Panc1 (cell line): ENCODE measurements around the gene WAPL. TPM values are rescaled to one million over a fixed set of nuclear protein-coding genes. Genes with fewer than 3 reads are reported as not detected.

Experiments used
- ATAC-seq: fragments of 200-7000 bp; cut with Tn5 transposase; 2 replicates; pipeline ENCODE4 v1.9.1; 2020; ENCODE audit warnings: mild to moderate bottlenecking, moderate library complexity
- BruUV-seq: library from RNA; stranded (reverse); fragments of 400-500 nt; replicated peaks from 2 replicates; lab custom pipeline; 2021; lab: Mats Ljungman, UMichigan
- CTCF ChIA-PET: fragments of 300-600 bp; sonication (Branson Sonifier 250); formaldehyde crosslinking; loops from one replicate; lab custom pipeline; 2022; ENCODE audit warnings: antibody characterized with exemption; lab: Charles Lee
- POLR2A ChIA-PET: fragments of 300-600 bp; sonication (Branson Sonifier 250); formaldehyde crosslinking; loops from one replicate; lab custom pipeline; 2022; ENCODE audit warnings: antibody characterized with exemption; lab: Charles Lee
- DNase-seq: peaks from one replicate; pipeline ENCODE4 v3.0.0-alpha.2; 2010; ENCODE audit warnings: low read depth, low spot score
- H3K27ac ChIP-seq: 2 replicates; pipeline ENCODE4 v1.5.1; 2011; ENCODE audit warnings: mild to moderate bottlenecking, low read length, inconsistent platforms
- H3K27me3 ChIP-seq: fragments of 200-500 bp; sonication (Bioruptor generic); 2 replicates; pipeline ENCODE4 v1.6.0; 2014; ENCODE audit warnings: low read length, inconsistent platforms; ENCODE audit not compliant: control insufficient read depth, insufficient read depth
- H3K36me3 ChIP-seq: fragments of 200-500 bp; sonication (Bioruptor generic); 2 replicates; pipeline ENCODE4 v1.5.1; 2014; ENCODE audit warnings: inconsistent platforms, mild to moderate bottlenecking, low read length, moderate library complexity; ENCODE audit not compliant: control insufficient read depth, insufficient read depth
- H3K4me1 ChIP-seq: 2 replicates; pipeline ENCODE4 v1.5.1; 2011; ENCODE audit warnings: inconsistent platforms, mild to moderate bottlenecking, low read length, moderate library complexity; ENCODE audit not compliant: control insufficient read depth, insufficient read depth
- H3K4me3 ChIP-seq, 2 experiments: 2 replicates each; pipeline ENCODE4 v1.5.1; 2011 to 2012; ENCODE audit warnings: low read depth in 2 of 2, low read length in 2 of 2, mild to moderate bottlenecking in 2 of 2, inconsistent platforms in 1 of 2, moderate library complexity in 1 of 2
- H3K9me3 ChIP-seq: fragments of 200-500 bp; sonication (Bioruptor generic); 2 replicates; pipeline ENCODE4 v1.5.1; 2014; ENCODE audit warnings: low read depth, mild to moderate bottlenecking, inconsistent platforms, low read length, moderate library complexity; ENCODE audit not compliant: control insufficient read depth, insufficient read depth
- POLR2AphosphoS5 ChIP-seq: IDR thresholded peaks from 2 replicates; pipeline ENCODE4 v1.6.1; 2012; ENCODE audit warnings: mild to moderate bottlenecking, low read depth, low read length, moderate library complexity
- SIN3A ChIP-seq: IDR thresholded peaks from 2 replicates; pipeline ENCODE4 v1.6.1; 2012; ENCODE audit warnings: low read depth, mild to moderate bottlenecking, low read length, moderate library complexity, borderline replicate concordance; ENCODE audit not compliant: insufficient read depth
- TCF7L2 ChIP-seq: IDR thresholded peaks from 2 replicates; pipeline ENCODE4 v1.6.1; 2011; ENCODE audit warnings: mild to moderate bottlenecking, low read depth, low read length, inconsistent platforms
- in situ Hi-C: cut with HindIII; loops from 2 replicates; pipeline ENCODE4 v1.10.0; 2016; ENCODE audit warnings: low sequenced_read_pairs, low pct_unique_long_range_greater_than_20kb
- intact Hi-C: fragments of 100-400 bp; cut with micrococcal nuclease; formaldehyde crosslinking; loops from one replicate; pipeline ENCODE4 v1.10.0; 2022; ENCODE audit not compliant: unreplicated experiment
- total RNA-seq: library from RNA; stranded (reverse); gene quantifications from one replicate; pipeline ENCODE4 v1.2.1, GENCODE V29; 2021; ENCODE audit not compliant: unreplicated experiment
- TF ChIP-seq, protein P1 (sequence below), 2 experiments: IDR thresholded peaks; 2 replicates each; pipeline ENCODE4 v1.6.1; 2011 to 2012; ENCODE audit warnings: low read depth in 2 of 2, control low read depth in 1 of 2, low read length in 1 of 2, mild to moderate bottlenecking in 1 of 2, moderate library complexity in 1 of 2; ENCODE audit not compliant: insufficient read depth in 1 of 2
- TF ChIP-seq, protein P2 (sequence below): fragments of 450-650 bp; IDR thresholded peaks from 2 replicates; pipeline ENCODE4 v1.5.1; 2017; ENCODE audit warnings: mild to moderate bottlenecking

Gene WAPL
- total RNA-seq, 1 experiment from 2014 or later, result 56.2 TPM

DNA sequence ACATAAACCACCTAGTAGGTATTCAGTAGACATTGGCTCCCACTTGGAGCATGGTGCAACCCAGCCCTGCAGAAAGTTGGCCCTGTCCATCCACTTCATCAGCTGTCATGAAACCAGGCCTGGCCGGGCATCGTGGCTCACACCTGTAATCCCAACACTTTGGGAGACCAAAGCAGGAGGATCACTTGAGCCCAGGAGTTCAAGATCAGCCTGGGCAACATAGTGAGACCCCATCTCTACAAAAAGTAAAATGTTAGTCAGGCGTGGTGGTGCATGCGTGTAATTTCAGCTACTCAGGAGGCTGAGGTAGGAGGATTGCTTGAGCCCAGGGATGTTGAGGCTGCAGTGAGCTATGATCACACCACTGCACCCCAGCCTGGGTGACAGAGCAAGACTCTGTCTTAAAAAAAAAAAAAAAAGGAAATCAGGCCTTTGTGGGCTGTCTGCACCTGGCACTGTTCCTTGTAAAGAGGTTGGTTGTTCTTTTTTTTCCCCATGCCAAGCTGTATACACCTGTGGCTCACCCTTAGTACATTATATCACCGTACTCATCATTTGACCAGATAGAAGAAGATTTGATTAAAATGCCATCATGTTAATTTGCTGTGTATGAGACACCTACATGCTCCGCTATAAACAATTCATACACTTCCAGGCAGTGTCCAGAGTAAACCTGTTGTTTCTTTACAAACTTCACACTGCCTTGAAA lies 109.6 kb downstream of the WAPL start:
- Histone ChIP-seq H3K36me3 (no peaks in the 10 kb centered on the region), H3K27ac (no peak overlapping the region), H3K4me3 (no peak overlapping the region), H3K27me3 (no peaks in the 10 kb centered on the region), H3K4me1 (no peaks in the 10 kb centered on the region), H3K9me3 (no peaks in the 10 kb centered on the region)
- in situ Hi-C loops, result no loop called here
- ChIA-PET CTCF (no interaction called here), POLR2A (no interaction called here)
- intact Hi-C loops, result no loop called here
- ATAC-seq (no peak), DNase-seq (no peak)
- no TSS peak for BruUV-seq
- TF ChIP-seq, protein P1, sequence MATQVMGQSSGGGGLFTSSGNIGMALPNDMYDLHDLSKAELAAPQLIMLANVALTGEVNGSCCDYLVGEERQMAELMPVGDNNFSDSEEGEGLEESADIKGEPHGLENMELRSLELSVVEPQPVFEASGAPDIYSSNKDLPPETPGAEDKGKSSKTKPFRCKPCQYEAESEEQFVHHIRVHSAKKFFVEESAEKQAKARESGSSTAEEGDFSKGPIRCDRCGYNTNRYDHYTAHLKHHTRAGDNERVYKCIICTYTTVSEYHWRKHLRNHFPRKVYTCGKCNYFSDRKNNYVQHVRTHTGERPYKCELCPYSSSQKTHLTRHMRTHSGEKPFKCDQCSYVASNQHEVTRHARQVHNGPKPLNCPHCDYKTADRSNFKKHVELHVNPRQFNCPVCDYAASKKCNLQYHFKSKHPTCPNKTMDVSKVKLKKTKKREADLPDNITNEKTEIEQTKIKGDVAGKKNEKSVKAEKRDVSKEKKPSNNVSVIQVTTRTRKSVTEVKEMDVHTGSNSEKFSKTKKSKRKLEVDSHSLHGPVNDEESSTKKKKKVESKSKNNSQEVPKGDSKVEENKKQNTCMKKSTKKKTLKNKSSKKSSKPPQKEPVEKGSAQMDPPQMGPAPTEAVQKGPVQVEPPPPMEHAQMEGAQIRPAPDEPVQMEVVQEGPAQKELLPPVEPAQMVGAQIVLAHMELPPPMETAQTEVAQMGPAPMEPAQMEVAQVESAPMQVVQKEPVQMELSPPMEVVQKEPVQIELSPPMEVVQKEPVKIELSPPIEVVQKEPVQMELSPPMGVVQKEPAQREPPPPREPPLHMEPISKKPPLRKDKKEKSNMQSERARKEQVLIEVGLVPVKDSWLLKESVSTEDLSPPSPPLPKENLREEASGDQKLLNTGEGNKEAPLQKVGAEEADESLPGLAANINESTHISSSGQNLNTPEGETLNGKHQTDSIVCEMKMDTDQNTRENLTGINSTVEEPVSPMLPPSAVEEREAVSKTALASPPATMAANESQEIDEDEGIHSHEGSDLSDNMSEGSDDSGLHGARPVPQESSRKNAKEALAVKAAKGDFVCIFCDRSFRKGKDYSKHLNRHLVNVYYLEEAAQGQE (IDR thresholded peaks at IDR 0.05; ENCODE audit: insufficient read depth in 1 of 2, low read depth in 2 of 2, low read length in 1 of 2), result no peak
- no peak for TF ChIP-seq POLR2AphosphoS5
- TF ChIP-seq, protein P2, sequence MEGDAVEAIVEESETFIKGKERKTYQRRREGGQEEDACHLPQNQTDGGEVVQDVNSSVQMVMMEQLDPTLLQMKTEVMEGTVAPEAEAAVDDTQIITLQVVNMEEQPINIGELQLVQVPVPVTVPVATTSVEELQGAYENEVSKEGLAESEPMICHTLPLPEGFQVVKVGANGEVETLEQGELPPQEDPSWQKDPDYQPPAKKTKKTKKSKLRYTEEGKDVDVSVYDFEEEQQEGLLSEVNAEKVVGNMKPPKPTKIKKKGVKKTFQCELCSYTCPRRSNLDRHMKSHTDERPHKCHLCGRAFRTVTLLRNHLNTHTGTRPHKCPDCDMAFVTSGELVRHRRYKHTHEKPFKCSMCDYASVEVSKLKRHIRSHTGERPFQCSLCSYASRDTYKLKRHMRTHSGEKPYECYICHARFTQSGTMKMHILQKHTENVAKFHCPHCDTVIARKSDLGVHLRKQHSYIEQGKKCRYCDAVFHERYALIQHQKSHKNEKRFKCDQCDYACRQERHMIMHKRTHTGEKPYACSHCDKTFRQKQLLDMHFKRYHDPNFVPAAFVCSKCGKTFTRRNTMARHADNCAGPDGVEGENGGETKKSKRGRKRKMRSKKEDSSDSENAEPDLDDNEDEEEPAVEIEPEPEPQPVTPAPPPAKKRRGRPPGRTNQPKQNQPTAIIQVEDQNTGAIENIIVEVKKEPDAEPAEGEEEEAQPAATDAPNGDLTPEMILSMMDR, result no peak
- no peak for TF ChIP-seq SIN3A
- no peak for TF ChIP-seq TCF7L2

DNA sequence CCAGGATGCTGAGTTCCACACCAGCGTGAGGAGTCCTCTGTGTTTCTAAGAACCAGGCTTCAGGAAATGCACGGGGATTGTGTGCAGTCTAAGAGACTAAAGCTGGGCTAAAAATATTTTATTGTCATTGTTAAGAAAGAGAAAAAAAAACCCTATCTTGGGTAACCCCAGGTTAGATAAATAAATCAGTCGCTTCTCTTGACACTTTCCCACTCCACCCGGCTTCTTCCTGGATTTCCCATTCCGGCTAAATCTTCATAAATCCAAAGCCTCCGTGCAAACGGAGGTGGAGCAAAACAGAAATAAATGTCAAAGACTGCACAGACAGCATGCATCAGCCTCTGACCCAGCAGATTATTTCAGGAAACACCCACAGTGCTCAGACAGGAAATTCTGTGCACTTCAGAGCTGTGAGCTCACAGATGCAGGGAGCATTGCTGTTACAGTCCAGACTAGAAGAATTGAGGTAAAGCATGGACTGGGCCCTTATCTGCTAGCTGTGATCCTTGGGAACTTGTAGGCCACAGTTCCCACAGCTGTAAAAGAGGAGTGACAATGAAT lies 110.2 kb downstream of the WAPL start:
- Histone ChIP-seq H3K27ac (no peak overlapping the region), H3K4me3 (no peak overlapping the region), H3K9me3 (no peaks in the 10 kb centered on the region), H3K4me1 (no peaks in the 10 kb centered on the region), H3K27me3 (no peaks in the 10 kb centered on the region), H3K36me3 (no peaks in the 10 kb centered on the region)
- ATAC-seq (no peak), DNase-seq (no peak)
- ChIA-PET CTCF (interaction anchor here (0.5 kb wide), 1 partner anchor 288 kb away, joined by 17 read pairs; no protein-coding TSS in a partner anchor), POLR2A (interaction anchor here (0.6 kb wide), 1 partner anchor 677 kb away, joined by 3 read pairs; no protein-coding TSS in a partner anchor)
- in situ Hi-C loops (no loop called here), intact Hi-C loops (no loop called here)
- BruUV-seq, result no TSS peak
- TF ChIP-seq, protein P2, result no peak
- TF ChIP-seq POLR2AphosphoS5, result no peak
- TF ChIP-seq TCF7L2, result no peak
- TF ChIP-seq SIN3A, result no peak
- TF ChIP-seq, protein P1 (IDR thresholded peaks at IDR 0.05; ENCODE audit: insufficient read depth in 1 of 2, low read depth in 2 of 2, low read length in 1 of 2), result no peak
